Common myeloid progenitor, CD34-positive (primary cell): ENCODE results near the gene VASP.
"Not testable (repeated sequence)": the region's sequence is repeated elsewhere in the genome, so short reads cannot be mapped to it uniquely, and the experiment has no call there.

Experiments used
- CTCF ChIA-PET: fragments of 350-600 bp; sonication (Branson Sonifier 250); formaldehyde crosslinking; loops from one replicate; lab custom pipeline; 2021; ENCODE audit warnings: antibody characterized with exemption; lab: Charles Lee
- POLR2A ChIA-PET: fragments of 350-600 bp; sonication (Branson Sonifier 250); formaldehyde crosslinking; loops from one replicate; lab custom pipeline; 2021; ENCODE audit warnings: antibody characterized with exemption; lab: Charles Lee
- DNase-seq, 3 donors: peaks; one replicate each; pipeline versions ENCODE4 v3.0.0 to v3.0.0-alpha.2; 2013
- H3K27ac ChIP-seq, 2 experiments: 1 replicate in 1 of 2; 2 replicates in 1 of 2; pipeline ENCODE4 v1.7.0; 2013; ENCODE audit warnings: inconsistent platforms in 2 of 2, low read length in 2 of 2, mild to moderate bottlenecking in 2 of 2, low read depth in 1 of 2, moderate library complexity in 1 of 2; ENCODE audit not compliant: severe bottlenecking in 2 of 2, insufficient read depth in 1 of 2, poor library complexity in 1 of 2
- H3K27me3 ChIP-seq, 5 experiments: replicated peaks in 2 of 5; 1 replicate in 3 of 5; 2 replicates in 2 of 5; pipeline versions ENCODE4 v1.6.1 to v1.7.0; 2013; ENCODE audit warnings: low read length in 4 of 5, mild to moderate bottlenecking in 2 of 5, moderate library complexity in 2 of 5, inconsistent platforms in 1 of 5; ENCODE audit not compliant: insufficient read depth in 5 of 5, control insufficient read depth in 4 of 5
- H3K36me3 ChIP-seq, 4 experiments: 1 replicate in 2 of 4; 2 replicates in 2 of 4; pipeline versions ENCODE4 v1.6.1 to v1.7.0; 2013; ENCODE audit warnings: low read length in 3 of 4, control low read depth in 1 of 4, mild to moderate bottlenecking in 1 of 4; ENCODE audit not compliant: control insufficient read depth in 4 of 4, insufficient read depth in 4 of 4
- H3K4me1 ChIP-seq, 4 experiments: 1 replicate in 3 of 4; 2 replicates in 1 of 4; pipeline versions ENCODE4 v1.6.1 to v1.7.1; 2013; ENCODE audit warnings: low read length in 3 of 4, mild to moderate bottlenecking in 3 of 4, control low read depth in 1 of 4, inconsistent platforms in 1 of 4, moderate library complexity in 1 of 4; ENCODE audit not compliant: control insufficient read depth in 4 of 4, insufficient read depth in 4 of 4; ENCODE audit errors: control extremely low read depth in 1 of 4
- H3K4me3 ChIP-seq, 7 experiments: 1 replicate in 4 of 7; 2 replicates in 3 of 7; pipeline versions ENCODE4 v1.5.1 to v1.7.0; 2013; ENCODE audit warnings: mild to moderate bottlenecking in 7 of 7, low read length in 6 of 7, moderate library complexity in 6 of 7, inconsistent platforms in 2 of 7, low read depth in 2 of 7, control low read depth in 1 of 7; ENCODE audit not compliant: insufficient read depth in 4 of 7, control insufficient read depth in 1 of 7; ENCODE audit errors: extremely low read depth in 1 of 7
- H3K9me3 ChIP-seq, 5 experiments: 1 replicate in 4 of 5; 2 replicates in 1 of 5; pipeline versions ENCODE4 v1.6.1 to v1.7.1; 2013; ENCODE audit warnings: low read length in 4 of 5, mild to moderate bottlenecking in 2 of 5, inconsistent platforms in 1 of 5, low read depth in 1 of 5, moderate library complexity in 1 of 5; ENCODE audit not compliant: control insufficient read depth in 4 of 5, insufficient read depth in 2 of 5; ENCODE audit errors: control extremely low read depth in 1 of 5
- WGBS: methylation state at CpG from one replicate; pipeline ENCODE4 v1.1.5; 2013; ENCODE audit not compliant: insufficient coverage; 5-methylcytosine and 5-hydroxymethylcytosine counted together

Gene VASP

DNA sequence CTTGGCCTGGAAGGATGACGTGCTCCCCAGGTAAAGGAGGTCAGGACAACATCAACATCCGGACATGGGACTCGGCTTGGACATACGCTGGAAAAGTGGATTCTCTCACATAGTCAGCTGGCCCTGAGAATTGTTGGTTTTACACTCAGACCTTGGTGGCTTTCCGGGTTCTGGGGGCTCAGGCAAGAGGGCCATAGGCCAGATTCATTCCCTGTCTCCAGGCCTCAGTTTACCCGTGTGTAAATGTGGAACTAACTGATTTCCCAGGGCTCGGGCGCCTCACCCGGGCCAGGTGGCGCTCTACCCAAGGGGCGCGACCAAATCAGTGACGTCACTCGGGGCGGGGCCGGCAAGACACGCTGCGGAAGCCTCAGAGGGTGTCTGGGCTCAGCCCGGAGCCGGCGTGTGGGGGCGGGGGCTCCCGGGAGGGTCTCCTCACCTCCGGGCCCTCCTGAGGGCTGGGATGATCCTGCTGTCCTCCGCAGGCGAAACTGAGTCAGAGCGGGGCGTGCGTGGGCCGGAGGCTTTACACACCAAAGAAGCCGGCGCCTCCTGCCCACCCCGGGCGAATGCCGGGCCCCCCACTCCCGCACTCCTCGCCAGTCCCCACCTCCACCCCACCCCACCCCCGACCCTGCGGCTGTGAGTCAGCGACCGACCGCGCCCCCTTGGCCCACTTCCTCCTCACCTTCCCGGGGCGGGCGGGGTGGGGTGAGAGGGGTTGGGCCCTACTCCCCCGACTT is 862 bp upstream of the VASP start:
- Histone ChIP-seq H3K4me1 (peaks cover 5 to 51% (median 34%) of the 10 kb centered on the region in 4 experiments), H3K9me3 (no peaks in the 10 kb centered on the region), H3K27ac (peak overlapping the region; percentile 64 to 86), H3K27me3 (peaks cover 0 to 2% (median 0%) of the 10 kb centered on the region in 5 experiments), H3K4me3 (peak overlapping the region; percentile 28 to 97 (median 92)), H3K36me3 (no peaks in the 10 kb centered on the region)
- ChIA-PET CTCF (interaction anchor here (0.8 to 3.3 kb wide), 4 partner anchors 9 to 67 kb away, joined by 5 to 18 read pairs (median 9); partner anchors contain the start of gene RTN2), POLR2A (no interaction called here)
- WGBS = 2% methylated on average over 18 of the region's 47 CpGs
- peak; percentile 92 to 97 (median 96) for DNase-seq

- CTCF ChIA-PET = interaction anchor here (1.2 to 1.5 kb wide), 2 partner anchors 13 to 68 kb away, joined by 3 to 5 read pairs; no protein-coding TSS in a partner anchor
- Histone ChIP-seq H3K9me3 (no peaks in the 10 kb centered on the region), H3K27me3 (no peaks in the 10 kb centered on the region), H3K27ac (peak overlapping the region; percentile 64 to 86), H3K4me3 (peak overlapping the region; percentile 87 to 97 (median 92)), H3K4me1 (peaks cover 8 to 58% (median 35%) of the 10 kb centered on the region in 4 experiments), H3K36me3 (no peaks in the 10 kb centered on the region)
- 0% methylated on average over 18 of the region's 22 CpGs for WGBS
- DNase-seq = no peak
- POLR2A ChIA-PET = no interaction called here
Observed at GRCh38 chr19:45507872-45508416, 665 bp downstream of the VASP start.

DNA sequence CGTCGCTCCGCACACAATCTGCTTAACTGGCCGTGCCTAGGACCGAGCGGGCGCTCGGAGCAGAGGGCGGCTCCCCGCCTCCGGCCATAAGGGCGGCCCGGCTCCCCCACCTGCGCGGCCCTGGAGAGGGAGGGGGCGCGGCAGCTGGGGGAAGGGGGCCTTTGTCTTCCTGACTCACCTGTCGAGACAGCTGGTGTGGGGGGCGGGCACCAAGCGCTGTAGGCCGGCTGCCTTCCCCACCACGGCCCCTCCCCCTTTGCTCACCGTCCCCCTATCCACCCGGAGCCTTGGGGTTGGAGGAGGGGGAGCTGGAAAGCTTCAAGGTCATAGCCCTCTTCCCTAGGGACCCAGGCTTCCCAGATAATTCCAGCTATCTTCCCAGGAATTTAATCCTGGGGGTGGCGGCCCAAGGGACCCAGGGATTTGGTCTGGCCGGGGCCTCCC is 1.2 kb downstream of the VASP start:
- CTCF ChIA-PET = interaction anchor here (1.2 to 1.5 kb wide), 2 partner anchors 14 to 69 kb away, joined by 3 to 5 read pairs; no protein-coding TSS in a partner anchor
- Histone ChIP-seq H3K27ac (peak overlapping the region; percentile 64 to 86), H3K9me3 (no peaks in the 10 kb centered on the region), H3K36me3 (no peaks in the 10 kb centered on the region), H3K27me3 (no peaks in the 10 kb centered on the region), H3K4me3 (peak overlapping the region; percentile 87 to 97 (median 92)), H3K4me1 (peaks cover 8 to 63% (median 39%) of the 10 kb centered on the region in 4 experiments)
- POLR2A ChIA-PET = no interaction called here
- WGBS = 0% methylated on average over 2 of the region's 26 CpGs
- DNase-seq = peak in 1 of 3 donors; percentile 42

DNA sequence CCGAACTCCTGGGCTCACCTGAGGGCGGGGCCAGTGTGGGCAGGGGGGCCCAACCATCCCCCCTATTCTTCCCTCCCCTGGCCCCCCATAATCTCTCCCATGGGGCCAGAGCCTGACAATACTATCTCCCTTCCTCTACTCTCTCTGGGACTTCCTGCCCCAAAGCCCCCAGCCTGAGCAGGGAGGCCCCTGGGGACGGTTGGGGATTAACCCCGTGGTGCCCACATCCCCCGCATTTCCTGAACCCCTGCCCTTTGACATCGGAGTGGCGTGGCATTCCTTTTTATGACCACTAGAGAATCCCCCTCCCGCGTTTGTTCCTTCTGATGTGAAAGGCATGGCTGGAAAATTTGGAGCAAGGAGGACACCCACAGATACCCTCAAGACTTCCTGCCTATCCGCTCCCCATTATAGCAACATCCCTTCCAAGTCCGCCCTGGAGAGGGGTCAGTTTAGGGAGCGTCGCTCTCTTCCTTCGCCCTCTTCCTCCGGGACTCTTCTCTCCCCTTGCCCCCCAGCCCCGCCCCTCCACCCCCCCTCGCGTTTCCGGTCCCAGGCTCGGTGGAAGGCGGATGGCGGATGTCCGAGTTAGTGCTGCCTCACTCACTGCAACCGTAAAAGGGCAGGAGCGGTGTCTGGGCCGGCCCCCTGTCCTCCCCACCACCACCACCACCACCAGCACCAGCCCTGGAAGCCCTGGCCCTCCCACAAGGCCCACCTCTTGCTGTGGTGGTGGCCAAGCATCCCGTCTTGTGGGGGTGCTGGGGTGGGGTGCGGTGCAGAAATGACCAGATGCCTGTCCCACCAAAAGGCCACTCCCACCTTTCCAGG is 1.8 kb downstream of the VASP start:
- CTCF ChIA-PET = interaction anchor here (1.2 to 1.7 kb wide), 3 partner anchors 10 to 14 kb away, joined by 5 read pairs; partner anchors contain the start of gene PPM1N
- peak in 1 of 3 donors; percentile 62 for DNase-seq
- H3K4me1 ChIP-seq = peaks cover 12 to 67% (median 45%) of the 10 kb centered on the region in 4 experiments
- no peaks in the 10 kb centered on the region for H3K27me3 ChIP-seq
- H3K4me3 ChIP-seq = peak overlapping the region; percentile 87 to 97 (median 92)
- WGBS = 6% methylated on average over 5 of the region's 28 CpGs
- peak overlapping the region; percentile 40 to 86 for H3K27ac ChIP-seq
- peaks cover 0 to 5% (median 0%) of the 10 kb centered on the region in 4 experiments for H3K36me3 ChIP-seq
- POLR2A ChIA-PET = no interaction called here
- H3K9me3 ChIP-seq = no peaks in the 10 kb centered on the region

GRCh38 chr19:45509692-45510015 is 2.4 kb downstream of the VASP start:
- H3K9me3 ChIP-seq = no peaks in the 10 kb centered on the region
- peak overlapping the region; percentile 10 to 97 (median 92) for H3K4me3 ChIP-seq
- no peak for DNase-seq
- WGBS = 8% methylated on average over 2 of the region's 3 CpGs
- peaks cover 12 to 73% (median 51%) of the 10 kb centered on the region in 4 experiments for H3K4me1 ChIP-seq
- POLR2A ChIA-PET = no interaction called here
- peak overlapping the region in 1 of 2 experiments; percentile 86 for H3K27ac ChIP-seq
- H3K27me3 ChIP-seq = no peaks in the 10 kb centered on the region
- CTCF ChIA-PET = interaction anchor here (0.8 to 1.7 kb wide), 3 partner anchors 11 to 17 kb away, joined by 3 to 5 read pairs (median 5); partner anchors contain the start of gene PPM1N
- peaks cover 0 to 6% (median 0%) of the 10 kb centered on the region in 4 experiments for H3K36me3 ChIP-seq

GRCh38 chr19:45510352-45510751 is 3.1 kb downstream of the VASP start:
- not testable (repeated sequence) for DNase-seq, H3K9me3 ChIP-seq, H3K27me3 ChIP-seq, H3K36me3 ChIP-seq
- Histone ChIP-seq H3K4me3 (peak overlapping the region in 1 of 7 experiments; percentile 5), H3K27ac (peak overlapping the region in 1 of 2 experiments; percentile 86), H3K4me1 (peaks cover 12 to 79% (median 58%) of the 10 kb centered on the region in 4 experiments)
- ChIA-PET POLR2A (interaction anchor here (0.7 kb wide), 1 partner anchor 109 kb away, joined by 5 read pairs; no protein-coding TSS in a partner anchor), CTCF (interaction anchor here (0.8 to 1.7 kb wide), 3 partner anchors 11 to 17 kb away, joined by 3 to 5 read pairs (median 5); partner anchors contain the start of gene PPM1N)
- 96% methylated on average over 11 of the region's 11 CpGs for WGBS
